OCI-M2 (cell line): Measurements from ENCODE around the gene MCTP1.
"Not testable (repeated sequence)": the region's sequence is repeated elsewhere in the genome, so short reads cannot be mapped to it uniquely, and the experiment has no call there.

Source experiments
- DNase-seq: peaks from one replicate; lab custom pipeline; 2025; ENCODE audit not compliant: unreplicated experiment; lab: John Stamatoyannopoulos, UW

MCTP1 gene

DNA sequence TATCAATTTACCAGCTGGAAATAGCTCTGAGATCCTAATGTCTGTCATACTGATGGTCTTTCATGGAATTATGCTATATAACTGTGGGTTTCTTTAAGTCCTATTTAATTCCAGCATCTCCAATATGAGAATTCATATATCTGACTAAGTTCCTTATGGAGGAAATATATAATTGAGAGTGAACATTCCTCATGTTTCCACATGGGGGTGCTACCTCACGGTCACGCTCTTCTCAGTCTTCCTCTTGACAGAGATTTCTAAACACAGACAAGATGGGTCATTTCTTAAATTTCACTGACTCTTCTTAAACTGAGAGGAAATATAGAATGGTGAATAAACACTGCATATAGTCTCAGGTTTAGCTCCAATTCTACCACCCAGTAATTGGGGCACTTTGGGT, 454.4 kb downstream of the MCTP1 start:
- no peak for DNase-seq

GRCh38 chr5:94828222-94828621, 456.7 kb downstream of the MCTP1 start:
- not testable (repeated sequence) for DNase-seq

- no peak for DNase-seq
Measured at GRCh38 chr5:94820488-94820887, 464.4 kb downstream of the MCTP1 start.

GRCh38 chr5:94818904-94819303, 466.0 kb downstream of the MCTP1 start:
- DNase-seq: no peak

- DNase-seq: no peak
Measured at GRCh38 chr5:94815313-94816039, 469.4 kb downstream of the MCTP1 start.

DNA sequence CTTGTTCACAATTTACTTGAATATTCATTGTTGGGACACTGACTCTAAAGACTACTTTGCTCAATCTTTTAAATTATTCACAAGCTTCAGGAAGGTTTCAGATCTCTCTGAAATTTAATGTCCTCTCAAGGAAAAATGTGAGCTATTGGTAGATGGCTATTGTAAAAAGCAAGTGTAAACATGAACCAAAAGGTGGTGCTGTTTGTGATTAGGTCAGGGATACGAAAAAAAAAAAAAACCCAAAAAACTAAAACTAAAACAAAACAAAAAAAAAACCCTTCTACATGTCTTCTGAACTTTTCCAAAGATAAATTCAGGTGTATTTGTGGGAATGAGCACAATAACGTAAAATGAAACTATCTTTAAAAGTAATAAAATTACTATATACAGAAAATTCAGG, 472.7 kb downstream of the MCTP1 start:
- DNase-seq: no peak

DNA sequence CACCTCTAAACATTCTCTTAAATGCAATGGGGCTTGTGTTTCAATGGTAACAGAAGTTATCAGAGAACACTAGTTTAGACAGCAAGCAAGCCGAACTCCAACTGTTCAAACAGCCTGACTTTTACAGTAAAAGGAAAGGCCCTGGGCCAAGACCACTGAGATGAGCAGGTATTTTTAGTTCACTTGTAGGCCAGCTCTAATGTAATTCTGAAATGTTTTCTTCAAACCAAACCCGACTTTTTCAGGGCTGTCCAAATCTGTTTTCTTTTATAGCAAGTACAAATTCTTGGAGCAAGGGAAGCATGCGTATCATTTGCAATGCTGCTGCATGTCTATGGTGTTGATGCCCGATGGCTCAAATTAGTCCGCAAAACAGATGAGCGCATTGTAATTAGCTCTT, 473.6 kb downstream of the MCTP1 start:
- no peak for DNase-seq

- no peak for DNase-seq
Measured at GRCh38 chr5:94810877-94811276, 474.0 kb downstream of the MCTP1 start.

DNA sequence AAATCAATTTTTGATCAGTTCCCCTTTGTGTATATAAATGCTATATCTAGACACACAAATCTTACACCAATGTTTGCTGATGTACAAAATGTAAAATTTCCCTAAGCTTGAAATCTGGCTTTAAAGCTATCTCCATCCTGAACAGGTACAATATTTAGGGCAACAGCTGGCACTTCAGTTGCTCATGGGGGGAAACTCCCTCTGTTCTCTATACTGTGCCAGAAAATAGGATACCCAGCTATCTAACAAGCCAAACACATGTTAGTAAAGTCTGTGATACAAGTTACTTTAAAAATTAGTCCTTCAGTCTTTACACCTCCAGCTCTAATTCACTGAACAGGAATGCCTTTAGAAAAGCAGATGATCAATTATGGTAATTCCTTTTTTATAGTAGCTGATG, 474.6 kb downstream of the MCTP1 start:
- no peak for DNase-seq

GRCh38 chr5:94808497-94808896, 476.4 kb downstream of the MCTP1 start:
- no peak for DNase-seq

DNA sequence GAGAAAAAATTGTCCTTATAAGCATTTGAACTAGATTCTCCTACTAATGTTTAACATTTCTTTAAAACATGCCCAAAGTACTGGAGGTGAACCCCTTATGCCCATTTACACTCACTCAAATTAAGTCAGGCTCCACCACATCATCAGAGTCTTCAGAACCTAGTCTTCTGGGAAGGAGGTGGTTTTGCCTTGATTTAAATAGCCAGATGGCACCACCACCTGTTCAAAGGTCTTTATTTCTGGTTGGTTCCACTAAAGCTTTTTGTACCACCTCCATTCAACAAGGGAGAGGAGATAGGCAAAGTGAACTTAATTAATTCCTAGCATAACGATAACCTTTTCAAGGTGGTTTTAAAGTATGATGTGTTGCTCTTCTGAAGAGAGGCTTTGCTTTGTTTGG, 476.9 kb downstream of the MCTP1 start:
- DNase-seq: no peak

DNA sequence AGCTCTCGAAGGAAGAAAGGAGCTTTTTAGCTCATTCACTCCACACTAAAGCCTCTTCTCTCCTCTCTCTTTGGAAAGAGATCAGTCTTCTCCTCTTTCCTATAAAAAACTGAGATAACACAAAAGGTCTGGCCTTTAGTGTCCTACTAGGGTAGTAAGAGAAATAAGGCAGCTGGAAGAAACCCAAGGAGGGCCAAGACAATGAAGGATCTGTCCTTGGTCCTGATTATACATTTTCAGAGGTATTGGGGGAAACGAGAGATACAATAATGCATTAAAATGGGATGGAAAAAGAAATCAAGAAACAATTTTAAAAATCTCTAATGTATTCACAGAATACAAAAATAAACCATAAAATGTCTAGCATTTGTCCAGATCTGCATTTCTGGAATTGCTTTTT, 482.4 kb downstream of the MCTP1 start:
- no peak for DNase-seq

DNA sequence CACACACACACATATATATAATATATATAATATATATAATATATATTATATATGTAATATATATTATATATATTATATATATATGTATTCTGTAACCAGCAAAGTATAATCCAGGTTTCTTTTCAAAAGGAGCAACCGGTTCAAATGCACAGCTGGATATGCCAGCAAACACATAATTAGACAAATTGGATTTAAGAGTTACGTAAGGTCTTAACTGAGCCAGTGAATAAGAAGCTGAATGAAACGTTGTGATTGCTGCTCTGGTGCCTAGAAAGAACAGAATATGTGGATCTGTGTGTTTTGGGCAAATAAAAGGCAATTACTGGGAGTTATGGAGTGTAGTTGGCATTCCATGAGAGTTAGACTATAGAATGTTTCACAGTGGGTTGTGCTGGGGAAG, 488.3 kb downstream of the MCTP1 start:
- DNase-seq: no peak

DNA sequence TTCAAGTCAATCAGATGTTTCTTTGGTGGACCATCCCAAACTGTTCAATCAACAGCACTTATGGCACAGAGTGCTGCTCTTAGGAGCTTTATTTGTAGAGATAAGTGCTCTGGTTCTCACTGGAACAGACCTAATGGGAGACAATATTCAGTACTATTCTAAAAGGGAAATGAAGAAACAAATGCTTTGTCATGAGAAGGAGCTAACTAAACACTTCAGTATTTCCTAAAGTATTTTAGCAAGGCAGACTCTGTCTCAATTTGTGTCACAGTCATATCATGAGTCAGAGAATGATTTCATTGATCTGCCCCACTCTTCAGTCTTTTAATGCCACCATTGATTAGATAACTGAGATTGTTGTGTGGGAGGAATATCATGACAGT, 491.1 kb downstream of the MCTP1 start:
- no peak for DNase-seq

DNA sequence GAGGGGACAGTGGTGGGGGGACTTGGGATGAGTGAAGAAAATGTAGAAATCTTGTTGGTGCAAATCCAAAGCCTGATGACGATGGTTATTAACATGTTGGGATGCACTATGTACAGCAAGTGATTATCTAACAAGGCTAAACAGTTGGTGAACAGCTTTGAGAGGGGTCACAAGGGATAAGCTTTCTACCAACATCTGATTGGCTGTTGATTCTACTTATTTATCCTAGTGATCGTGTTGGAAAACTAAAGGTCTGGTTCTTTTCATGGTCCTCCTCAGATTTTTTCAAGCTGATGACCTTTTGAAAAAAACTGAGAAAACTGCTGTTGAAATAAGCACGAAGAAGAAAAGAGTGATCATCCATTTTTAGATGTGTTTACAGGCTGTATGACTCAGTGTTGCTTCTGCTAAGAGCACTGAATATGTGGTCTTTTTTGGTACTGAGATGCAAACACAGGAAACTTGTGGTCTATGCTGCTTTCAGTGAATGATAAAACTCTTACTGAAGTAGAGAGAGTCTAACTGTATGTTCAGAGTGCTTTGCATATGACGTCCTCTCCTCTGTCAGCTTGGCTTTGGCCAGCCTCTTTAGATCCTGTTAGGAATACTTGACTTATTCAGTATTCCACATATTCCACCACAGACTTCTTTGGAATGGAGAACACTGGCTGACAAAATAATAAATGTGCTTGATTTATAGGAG, 491.6 kb downstream of the MCTP1 start:
- no peak for DNase-seq

DNA sequence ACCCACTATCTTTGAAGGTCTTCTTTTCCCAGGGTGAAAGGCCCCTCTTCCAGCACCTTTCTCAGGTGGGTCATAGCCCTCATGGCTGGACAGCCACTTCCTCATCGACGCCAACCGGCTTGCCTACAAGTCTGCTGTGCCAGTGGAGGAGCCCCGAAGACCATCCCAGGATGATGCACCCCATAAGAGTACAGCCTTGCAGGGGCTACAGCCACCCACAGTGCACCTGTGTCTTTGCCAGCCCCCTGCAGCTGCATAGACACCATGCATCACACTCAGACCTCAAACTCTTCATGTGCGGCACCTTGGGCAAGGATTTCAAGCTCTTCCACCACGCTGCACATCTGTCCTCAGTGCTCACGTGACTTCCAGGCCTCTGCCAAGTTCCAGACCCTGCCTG, 493.1 kb downstream of the MCTP1 start:
- no peak for DNase-seq

GRCh38 chr5:94788527-94788926, 496.4 kb downstream of the MCTP1 start:
- DNase-seq: no peak

- DNase-seq: no peak
Measured at GRCh38 chr5:94784536-94785505, 500.1 kb downstream of the MCTP1 start.

GRCh38 chr5:94782383-94782782, 502.5 kb downstream of the MCTP1 start:
- no peak for DNase-seq

- no peak for DNase-seq
Measured at GRCh38 chr5:94779684-94780083, 505.2 kb downstream of the MCTP1 start.

DNA sequence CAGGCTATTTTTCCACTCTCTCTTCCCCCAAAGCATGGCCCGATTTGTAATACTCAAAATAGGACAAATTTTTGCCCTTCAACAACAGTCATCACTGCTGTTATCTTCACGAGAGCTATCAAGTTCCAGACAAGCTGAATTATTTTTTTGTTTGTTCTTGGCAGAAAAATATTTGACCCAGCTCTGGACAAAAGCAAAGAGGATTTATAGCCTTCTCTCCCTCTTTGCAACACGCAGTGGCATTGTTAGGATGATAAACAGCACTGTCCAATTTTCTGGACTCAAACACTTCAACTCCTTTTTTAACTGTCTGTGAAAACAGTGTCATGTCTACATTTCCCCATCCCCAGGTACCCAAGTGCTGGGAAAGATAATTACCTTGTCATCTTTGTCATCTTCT, 506.2 kb downstream of the MCTP1 start:
- no peak for DNase-seq

GRCh38 chr5:94778299-94778698, 506.6 kb downstream of the MCTP1 start:
- no peak for DNase-seq
